Activated T-helper 1 cell treated with Interleukin-2 at 50 U/mL for 16 hours (primary cell): ENCODE data around the gene CACNB3.

ENCODE experiments used
- DNase-seq: peaks from one replicate; pipeline ENCODE4 v3.0.0-alpha.2; 2020; ENCODE audit warnings: low read depth

Gene CACNB3

DNA sequence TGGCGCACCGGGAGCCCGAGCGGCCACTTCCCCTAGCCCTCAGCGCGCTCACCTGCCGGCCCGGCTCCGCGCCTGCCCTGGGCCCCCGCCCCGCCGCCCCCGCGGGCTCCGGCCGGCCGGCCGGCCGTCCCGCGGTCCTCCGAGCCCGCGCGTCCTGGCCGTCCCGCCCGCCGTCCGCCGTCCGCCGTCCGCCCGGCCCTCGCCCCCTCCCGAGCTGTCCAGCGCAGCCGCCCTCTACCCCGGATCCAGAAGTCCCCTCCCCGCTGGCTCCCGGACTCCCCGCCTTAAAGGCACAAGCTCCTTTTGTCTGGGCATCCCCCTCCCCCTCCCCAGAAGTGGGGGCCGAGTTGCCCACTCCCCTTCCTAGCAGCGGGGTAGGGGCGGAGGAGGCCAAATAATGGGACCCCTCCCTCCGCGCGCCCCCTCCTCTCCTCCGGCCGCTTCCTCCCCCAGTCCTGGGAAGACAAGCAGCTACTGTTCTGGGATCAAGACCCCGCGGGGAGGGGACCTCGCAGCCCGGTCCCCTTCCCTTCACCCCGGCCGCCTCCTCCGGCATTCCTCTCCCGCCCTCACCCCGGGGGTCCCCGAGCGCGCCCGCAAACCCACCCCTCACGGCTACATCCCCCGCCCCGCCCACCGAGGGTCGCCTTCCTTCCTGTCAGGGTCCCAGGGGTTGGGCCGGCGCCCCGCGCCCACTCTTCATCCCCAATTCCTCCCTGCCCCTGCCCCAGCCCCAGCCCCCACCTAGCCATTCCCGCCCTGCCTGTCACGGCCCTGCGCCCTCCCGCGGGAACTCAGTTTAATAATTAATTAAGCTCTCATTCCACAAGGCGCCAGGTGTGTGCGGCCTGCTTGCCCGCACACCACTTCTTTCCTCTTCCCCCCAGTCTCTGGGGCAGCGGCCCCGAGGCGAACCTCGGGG, 29.2 kb upstream of the CACNB3 start, which contains the start of gene ADCY6:
Gene ADCY6, minus strand, starts transcription at position 236 of the 922 bp plus-strand sequence. CDS start 5,655 bp downstream, outside the sequence.
- DNase-seq, result no peak

DNA sequence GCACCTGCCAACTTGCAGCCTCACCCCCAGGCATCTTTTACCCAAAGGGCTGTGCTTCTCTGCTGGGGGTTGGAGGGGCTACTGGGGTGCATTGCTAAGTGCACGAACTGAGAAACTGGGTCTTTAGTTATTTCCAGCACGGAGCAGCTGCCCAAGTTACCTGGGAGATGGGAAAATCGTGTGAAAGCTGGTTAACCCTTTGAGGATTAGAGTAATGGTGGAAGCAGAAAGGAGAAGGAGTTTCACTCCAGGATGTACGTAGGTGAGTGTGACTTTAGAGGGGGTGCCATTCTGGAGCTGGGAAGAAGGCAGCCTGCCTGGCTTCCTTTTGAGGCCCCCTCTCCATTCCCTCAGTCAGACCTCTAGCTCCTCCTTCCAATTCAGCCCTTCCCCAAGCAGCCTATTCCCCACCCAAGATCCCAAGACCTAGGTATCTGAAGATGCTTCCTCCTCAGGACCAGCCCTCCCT, 28.4 kb upstream of the CACNB3 start:
- no peak for DNase-seq

DNA sequence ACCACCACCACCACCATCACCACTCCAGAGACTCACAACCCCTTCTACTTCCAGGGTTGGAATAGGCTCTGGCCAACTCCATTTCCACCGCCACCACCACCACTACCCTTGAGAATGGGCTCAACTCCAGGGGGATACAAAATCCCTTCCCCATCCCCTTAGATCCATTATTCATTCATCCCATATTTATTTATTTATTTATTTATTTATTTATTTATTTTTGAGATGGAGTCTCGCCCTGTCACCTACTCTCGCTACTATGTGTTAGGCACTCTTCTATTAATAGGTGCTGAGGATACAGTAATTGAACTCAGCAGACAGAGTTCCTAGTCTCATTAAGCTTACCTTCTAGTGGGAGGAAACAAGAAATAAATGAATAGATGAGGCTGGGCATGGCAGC, 24.6 kb upstream of the CACNB3 start:
- no peak for DNase-seq

DNA sequence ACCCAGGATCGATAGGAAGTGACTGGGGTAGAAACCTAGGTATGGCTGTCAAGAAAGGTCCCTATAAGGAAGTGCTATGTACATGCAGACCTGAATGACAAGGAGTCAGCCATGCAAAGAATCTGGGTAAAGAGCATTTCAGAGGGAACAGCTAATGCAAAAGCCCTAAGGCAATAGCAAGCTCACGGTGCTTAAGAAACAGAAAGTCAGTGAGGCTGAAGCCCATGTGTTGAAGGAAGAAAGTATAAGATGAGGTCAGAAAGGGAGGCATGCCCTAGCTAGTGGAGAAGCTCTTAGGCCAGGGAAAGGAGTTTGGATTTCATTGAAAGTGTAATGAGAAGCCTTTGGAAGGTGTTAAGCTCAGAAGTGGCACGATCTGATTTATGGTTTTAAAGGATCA, 23.4 kb upstream of the CACNB3 start:
- DNase-seq, result no peak

DNA sequence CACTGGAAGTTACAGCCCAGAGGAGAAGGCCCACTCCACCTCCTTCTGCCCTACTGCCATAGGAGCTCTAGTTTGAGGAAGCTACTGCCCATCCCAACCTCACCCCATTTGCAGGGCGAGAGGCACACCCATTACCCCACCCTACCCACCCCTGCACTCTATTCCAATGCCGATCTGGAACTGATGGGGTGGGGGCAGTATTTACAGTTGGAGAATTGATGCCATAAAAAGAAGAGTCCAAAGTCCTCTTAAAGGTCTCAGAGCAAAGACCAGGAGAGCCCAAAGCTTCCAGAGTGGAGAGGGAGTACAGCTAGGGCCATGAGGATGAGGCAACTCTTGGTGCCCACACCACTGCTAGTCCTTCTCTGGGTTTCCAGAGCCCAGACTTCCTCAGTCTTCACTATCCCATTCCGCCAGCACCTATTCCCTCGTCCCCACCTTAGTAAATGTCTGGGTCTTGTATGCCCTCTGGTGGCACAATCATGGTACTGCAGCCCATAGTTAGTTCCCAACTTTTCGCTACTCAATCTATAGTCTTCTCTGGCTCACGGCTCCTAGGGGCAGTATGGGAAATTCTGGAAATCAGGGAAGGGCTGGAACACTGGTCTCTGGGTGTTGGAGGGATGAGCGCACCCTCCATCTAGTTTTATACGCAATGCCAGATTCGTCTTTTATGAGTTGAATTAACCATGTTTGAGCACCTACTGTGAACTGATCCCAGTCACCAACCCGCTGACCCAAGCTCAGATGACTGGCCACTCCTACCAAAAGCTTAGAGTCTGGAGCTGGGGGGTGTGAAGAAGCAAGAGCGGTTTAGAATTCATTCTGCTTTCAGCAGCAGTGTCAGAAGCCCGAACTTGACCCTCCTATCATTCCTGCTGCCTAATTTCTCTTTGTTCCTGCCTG, 22.5 kb upstream of the CACNB3 start:
- no peak for DNase-seq

DNA sequence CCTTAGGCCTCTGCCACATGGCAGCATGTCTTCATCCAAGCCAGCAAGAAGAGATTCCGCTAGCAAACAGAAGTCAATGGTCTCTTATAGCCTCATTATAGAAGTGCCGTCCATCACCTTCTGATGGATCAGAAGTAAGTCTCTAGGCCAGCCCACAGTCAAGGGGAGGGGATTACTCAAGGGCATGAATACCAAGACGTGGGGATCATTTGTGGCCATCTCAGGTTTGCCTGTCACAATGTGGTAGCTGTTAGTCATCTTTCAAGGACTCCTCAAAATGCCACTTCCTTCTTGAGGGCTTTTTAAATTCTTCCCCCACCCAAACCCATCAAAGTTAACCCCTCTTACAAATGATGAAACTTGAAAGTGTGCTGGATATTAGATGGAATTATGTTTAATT, 21.3 kb upstream of the CACNB3 start:
- DNase-seq, result no peak

DNA sequence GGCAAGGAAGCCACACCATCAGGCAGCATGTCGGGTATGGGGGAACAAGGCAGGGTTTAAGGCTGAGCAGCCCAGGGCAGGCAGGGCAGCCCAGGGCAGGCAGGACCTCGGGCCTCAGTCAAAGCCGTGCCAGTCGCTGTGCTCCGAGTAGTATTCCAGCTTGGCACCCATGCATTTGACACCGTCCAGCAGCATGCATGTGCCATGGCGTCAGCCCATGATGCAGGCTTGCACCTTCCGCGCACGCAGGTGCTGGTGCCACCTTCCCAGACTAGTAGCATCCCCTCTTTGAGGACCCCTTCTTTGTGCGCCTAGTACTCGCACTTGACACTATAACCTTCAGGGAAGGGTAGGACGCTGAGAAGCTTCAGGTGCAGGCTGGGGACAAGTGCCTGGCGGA, 17.8 kb upstream of the CACNB3 start:
- no peak for DNase-seq

DNA sequence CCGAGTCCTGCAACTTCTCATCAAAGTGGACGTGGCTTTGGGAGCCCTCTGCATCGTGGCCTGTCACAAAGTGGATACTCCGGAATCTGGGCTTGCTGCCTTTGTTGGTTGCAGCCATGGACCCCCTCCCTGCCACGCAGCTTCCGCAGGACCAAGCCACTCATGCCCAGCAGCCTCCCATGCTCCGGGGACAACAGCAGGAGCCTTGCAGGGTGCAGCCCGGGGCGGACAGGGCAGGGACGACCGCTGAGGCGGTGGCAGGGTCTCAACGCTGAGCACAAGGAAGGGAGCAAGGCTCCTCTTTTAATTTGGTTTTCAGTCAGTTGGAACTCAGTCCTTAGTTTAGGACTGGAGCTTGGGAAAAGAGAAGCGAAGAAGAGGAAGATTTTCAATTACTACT, 17.3 kb upstream of the CACNB3 start:
- DNase-seq, result no peak

DNA sequence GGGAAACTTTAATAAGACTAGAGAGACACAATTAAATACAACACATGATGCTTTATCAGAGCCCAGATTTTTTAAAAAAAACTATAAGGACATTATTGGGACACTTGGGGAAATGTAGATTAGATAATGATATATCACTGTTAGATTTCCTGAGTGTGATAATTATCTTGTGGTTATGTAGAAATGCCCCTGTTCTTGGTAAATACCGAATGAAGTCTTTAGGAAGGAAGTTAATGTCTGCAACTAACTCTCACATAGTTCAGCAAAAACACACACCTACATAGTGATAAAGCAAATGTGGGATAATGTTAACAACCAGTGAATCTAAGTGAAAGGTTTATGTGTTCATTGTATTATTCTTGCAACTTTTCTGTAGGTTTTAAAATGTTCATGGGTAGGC, 14.6 kb upstream of the CACNB3 start:
- DNase-seq, result no peak

DNA sequence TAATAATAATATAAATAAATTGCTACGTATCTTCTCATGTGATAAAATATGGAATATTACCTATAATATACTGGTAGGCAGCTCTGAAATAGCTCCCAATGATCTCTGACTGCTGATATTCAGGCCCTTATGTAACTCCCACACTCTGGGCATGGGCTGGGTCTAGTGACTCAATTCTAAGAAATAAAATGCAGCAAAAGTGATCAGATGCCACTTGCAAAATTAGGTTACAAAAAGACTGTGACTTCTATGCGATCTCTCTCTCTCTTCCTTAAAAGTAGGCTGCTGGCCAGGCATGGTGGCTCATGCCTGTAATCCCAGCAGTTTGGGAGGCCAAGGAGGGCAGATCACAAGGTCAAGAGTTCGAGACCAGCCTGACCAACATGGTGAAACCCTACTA, 10.3 kb upstream of the CACNB3 start:
- no peak for DNase-seq

DNA sequence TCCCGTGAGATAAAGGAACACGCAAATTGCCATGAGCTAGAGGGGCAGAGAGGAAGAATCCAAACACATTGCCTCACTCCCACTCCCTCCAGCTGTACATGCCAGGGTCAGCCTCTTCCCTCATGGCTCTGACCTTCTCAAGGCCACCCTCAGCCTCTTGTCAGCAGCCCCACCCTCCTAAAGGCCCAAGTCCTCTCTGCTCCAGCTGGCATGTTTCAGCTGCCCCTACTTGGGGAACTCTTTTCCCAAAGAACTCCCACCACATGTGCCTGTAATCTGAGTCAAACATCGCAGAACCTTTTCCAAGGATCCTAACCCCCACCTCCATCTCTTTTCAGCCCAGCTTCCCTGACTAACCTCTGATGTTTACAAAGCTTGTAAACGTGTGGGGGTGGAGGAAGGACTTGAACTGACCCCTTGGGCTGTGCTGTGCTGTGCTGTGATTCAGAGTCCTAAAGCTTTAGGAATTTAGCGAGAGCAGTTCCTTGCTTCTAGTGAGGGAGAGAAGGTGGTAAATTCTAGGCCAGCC, 7.3 kb upstream of the CACNB3 start:
- DNase-seq, result no peak

DNA sequence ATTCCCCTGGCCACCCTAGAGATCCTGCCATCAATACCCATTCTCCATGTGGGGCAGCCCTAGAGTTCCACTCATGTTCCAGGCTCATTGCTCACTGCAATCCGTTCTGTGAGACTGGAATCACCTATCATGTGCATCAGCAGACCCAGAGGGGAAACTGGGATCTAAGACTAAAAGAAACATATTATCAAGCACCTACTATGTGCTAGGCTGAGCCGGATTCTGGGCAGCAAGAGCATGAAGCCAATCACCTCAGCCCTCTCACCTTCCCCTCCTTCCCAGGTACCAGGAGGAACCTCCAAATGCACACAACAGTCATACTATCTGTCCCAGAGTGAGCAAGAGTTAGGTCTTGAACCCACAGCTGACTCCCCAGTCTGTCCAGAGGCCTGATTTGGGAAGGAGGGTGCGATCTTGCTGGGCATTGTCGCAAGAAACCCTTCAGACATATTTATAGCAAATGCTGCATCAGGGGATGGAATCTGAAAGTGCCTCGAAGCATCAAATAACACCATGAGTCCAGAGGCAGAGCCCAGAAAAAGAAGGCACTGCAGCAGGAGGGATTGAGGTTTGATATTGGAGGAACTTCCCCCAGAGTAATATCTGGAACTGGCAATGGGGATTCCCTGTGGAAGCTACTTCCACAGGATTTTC, 6.7 kb upstream of the CACNB3 start:
- no peak for DNase-seq

DNA sequence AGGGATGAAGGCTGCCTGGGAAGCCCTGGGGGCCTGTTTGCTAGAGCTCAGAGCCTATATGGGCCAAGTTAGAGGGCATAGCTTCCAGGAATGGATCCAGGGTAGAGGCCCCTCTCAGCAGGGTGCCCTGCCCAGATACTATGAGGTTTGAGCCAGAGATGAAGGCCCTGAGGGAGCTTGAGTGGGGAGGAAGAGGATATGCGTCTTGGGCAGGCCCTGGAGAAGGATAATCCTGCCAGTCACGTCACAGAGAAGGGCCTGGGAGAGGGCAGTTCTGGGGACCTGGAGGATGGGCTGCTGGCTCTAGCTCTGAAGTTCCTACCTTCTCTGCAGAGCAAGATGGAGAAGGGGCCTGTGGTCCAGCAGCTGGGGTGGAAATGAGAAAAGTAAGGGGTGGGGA, 5.9 kb upstream of the CACNB3 start:
- DNase-seq, result no peak

DNA sequence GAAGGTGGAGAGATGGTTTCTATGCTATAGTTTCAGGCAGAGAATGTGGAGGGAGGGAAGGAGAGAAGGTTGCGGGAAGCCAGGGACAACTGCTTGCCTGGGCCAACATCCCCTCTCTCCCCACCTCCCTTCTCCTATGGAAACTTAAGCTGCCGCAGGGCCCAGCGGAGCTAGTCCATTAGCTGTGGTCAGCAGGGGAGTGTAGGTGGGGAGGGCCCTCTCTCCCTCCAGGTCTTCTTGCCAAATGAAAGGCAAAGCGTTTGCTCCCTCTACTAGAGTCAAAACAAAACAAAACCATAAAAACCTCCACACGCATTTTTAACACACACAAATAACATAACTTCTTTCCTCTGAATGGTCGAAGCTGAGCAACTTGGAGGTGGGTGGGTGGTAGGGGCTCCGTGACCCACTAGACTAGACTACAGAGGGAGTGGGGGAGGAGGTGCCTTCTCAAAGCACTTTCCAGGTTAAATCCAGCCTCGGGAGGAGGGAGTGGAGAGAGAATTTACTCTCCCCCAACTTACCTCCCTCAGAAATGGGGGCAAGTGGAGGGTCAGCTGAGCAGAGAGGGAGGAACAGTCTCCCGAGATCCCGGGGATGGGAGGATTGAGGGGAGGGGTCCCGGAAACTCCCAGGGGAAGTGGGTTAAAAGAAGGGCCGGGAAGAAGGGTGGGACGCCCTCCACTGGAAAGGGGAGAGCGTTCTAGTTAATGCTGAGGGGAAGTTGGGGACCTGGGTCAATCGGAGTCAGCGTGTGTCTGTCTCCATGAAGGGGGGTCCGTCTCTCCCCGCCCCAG, 4.6 kb upstream of the CACNB3 start:
- DNase-seq, result no peak

DNA sequence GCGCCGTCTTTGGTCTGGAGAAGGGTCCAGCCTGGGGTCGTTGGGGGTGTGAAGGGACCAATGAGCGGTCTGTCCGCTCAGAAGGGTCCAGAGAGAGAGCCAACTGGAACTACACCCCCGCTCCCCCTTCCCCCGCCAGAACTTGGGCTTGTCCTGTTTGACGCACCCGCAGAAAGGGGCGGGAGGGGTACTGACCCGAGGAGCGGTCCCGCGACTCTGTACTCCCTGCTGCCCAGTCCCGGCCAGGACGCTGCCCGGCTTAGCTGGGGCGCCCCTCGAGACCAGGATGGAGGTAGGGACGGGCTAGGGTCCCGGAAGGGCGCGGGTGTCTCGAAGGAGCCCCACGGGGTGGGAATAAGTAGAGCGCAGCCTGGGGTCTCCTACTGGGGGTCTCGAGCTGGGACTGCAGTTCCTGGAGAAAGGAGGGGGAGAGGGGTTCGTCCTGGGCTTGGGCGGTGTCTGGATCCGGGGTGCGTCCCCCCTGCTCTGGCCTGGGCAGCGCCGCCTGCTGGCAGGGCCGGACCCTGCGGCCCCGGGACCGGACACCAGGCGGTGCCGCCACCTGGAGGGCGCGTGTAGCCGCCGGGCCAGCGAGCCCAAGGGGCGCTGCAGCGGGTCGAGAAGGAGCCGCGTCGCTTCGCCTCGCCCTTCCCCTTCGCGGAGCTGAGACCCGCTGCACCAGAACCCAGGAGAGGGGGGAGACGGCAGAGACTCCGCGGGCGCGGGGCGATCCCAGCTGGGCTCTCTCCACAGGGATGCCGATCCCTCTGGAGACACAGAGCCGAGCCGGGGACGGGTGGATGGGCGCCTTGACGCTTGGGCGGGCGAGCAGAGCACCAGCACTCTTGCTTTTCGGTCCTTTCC, 3.8 kb upstream of the CACNB3 start:
- DNase-seq, result peak; percentile 66

DNA sequence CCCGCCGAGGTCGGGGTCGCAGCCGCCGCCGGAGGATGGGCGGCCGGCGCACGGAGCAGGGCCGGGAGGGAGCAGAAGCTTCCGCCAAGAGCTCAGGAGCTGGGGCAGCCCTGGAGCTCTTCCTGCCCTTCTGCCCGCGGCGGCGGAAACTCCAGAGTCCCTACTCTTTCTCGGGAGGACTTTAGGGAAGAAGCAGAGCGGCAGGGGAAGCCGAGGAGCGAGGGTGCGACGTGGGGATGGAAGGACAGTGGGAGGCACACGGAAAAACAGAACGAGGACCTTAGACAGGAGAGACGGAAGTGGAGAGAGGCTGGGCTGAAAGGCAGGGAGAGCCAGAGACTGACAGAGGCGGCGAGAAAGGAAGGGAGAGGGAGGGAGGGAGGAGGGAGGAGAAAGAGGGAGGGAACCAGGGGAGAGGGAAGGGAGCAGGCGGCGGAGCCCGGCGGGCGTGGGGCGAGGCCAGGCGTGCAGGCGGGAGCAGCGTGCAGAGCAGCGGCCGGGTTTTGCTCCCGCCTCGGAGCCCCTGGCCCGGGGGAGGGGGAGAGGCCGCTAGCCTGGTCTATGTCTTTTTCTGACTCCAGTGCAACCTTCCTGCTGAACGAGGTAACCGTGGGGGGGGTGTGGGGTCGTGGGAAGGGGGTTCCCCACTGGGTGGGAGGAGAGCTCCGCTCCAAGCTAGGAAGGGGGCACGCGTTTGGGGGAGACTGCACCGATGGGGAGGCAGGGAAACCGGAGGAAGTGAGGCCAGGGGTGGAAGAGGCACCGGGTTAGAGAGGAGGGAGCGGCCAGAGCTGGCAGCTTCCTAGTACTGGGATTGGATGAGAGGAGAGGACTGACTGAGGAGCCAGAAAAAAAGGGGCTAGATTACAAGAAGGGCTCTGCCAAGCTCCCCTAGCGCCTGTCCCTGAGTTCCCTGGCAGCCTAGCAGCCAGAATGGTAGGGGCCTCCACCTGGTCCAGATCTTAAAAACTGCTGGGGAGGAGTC, 2.9 kb upstream of the CACNB3 start:
- peak; percentile 4 for DNase-seq

DNA sequence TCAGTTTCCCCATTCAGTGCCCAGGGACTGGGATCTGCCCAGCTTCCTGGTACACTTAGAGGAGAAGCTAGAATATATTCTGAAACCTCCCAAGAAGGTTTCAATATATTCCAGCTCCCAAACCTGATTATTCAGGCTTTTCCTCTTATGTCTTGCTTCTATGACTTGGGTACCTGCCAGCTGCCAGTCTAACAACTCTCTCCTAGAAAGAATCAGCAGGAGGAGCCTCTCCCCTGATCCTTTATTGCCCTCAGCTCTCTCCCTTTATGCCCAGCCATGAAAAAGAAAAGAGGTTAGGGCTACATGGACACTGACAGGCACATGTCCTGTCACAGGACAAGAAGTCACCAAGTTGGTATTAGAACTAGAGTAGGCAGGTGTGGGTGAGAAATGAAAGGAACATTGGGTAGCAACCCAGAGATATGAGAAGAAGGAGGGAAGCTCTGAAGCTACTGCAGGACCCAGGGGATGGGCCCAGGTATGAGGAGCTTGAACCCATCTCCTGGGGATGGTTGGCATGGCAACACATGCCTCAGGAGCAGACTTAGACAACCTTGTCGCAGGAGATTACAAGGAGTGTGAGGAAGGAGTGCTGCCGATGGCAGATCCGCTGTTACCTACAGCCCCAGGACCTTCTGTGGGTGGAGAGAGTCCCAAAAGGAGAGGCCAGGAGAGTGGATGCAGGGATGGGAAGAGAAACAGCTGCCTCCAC, 2.0 kb upstream of the CACNB3 start:
- no peak for DNase-seq
